HCT116 (cell line): ENCODE measurements around the gene MRLN. TPM values are rescaled to one million over a fixed set of nuclear protein-coding genes. Genes with fewer than 3 reads are reported as not detected.

Source experiments
- ATAC-seq: fragments of 200-7000 bp; cut with Tn5 transposase; 2 replicates; pipeline ENCODE4 v1.9.1; 2020; ENCODE audit warnings: mild to moderate bottlenecking, moderate library complexity
- BruUV-seq: library from RNA; stranded (reverse); fragments of 400-500 nt; replicated peaks from 2 replicates; lab custom pipeline; 2021; lab: Mats Ljungman, UMichigan
- CTCF ChIA-PET: fragments of 300-600 bp; sonication (Branson Sonifier 250); formaldehyde crosslinking; loops from one replicate; lab custom pipeline; 2021; ENCODE audit warnings: antibody characterized with exemption; lab: Charles Lee
- POLR2A ChIA-PET: fragments of 300-600, 350-600 bp; sonication (Branson Sonifier 250); formaldehyde crosslinking; loops from one replicate; lab custom pipeline; 2021; ENCODE audit warnings: antibody characterized with exemption; lab: Charles Lee
- RAD21 ChIA-PET, 2 experiments: fragments of 300-600 bp; sonication (Branson Sonifier 250); formaldehyde crosslinking; loops; one replicate each; lab custom pipeline; 2023; ENCODE audit warnings: low total read pairs in 2 of 2; ENCODE audit not compliant: uncharacterized antibody in 2 of 2, unreplicated experiment in 2 of 2, low non-redundant PET in 1 of 2; lab: Charles Lee
- DNase-seq: peaks from one replicate; pipeline ENCODE4 v3.0.0-alpha.2; 2010; ENCODE audit warnings: low read depth, low spot score
- H2AFZ ChIP-seq: fragments of 200-600 bp; shearing (Covaris generic), sonication (generic); 2 replicates; pipeline ENCODE4 v1.6.1; 2017; ENCODE audit warnings: low read depth, mixed run types, mixed read lengths, antibody characterized with exemption, low read length; ENCODE audit not compliant: poor library complexity, severe bottlenecking
- H3K27ac ChIP-seq: 2 replicates; pipeline ENCODE4 v1.5.1; 2012; ENCODE audit warnings: low read depth, low read length
- H3K27me3 ChIP-seq: fragments of 200-600 bp; sonication (generic); 2 replicates; pipeline ENCODE4 v1.6.1; 2016; ENCODE audit warnings: mixed run types, low read length, mixed read lengths; ENCODE audit not compliant: insufficient read depth
- H3K36me3 ChIP-seq, 2 experiments: fragments of 200-500 bp in 1 of 2; fragments of 200-600 bp in 1 of 2; sonication (Bioruptor generic) in 1 of 2; sonication (generic) in 1 of 2; 2 replicates each; pipeline versions ENCODE4 v1.5.1 to v1.6.1; 2014 to 2016; ENCODE audit warnings: low read length in 2 of 2, inconsistent platforms in 1 of 2, mixed read lengths in 1 of 2, mixed run types in 1 of 2; ENCODE audit not compliant: insufficient read depth in 2 of 2, control insufficient read depth in 1 of 2
- H3K4me1 ChIP-seq, 2 experiments: fragments of 200-600 bp in 1 of 2; sonication (generic) in 1 of 2; 2 replicates each; pipeline versions ENCODE4 v1.5.1 to v1.6.1; 2012 to 2017; ENCODE audit warnings: low read length in 2 of 2, inconsistent platforms in 1 of 2, mild to moderate bottlenecking in 1 of 2, mixed read lengths in 1 of 2, mixed run types in 1 of 2, moderate library complexity in 1 of 2; ENCODE audit not compliant: insufficient read depth in 2 of 2, control insufficient read depth in 1 of 2
- H3K4me2 ChIP-seq: fragments of 200-600 bp; sonication (generic); 2 replicates; pipeline ENCODE4 v1.6.1; 2017; ENCODE audit warnings: mixed run types, low read length, mixed read lengths
- H3K4me3 ChIP-seq, 2 experiments: fragments of 200-600 bp in 1 of 2; sonication (generic) in 1 of 2; replicated peaks in 1 of 2; 2 replicates each; pipeline ENCODE4 v1.5.1; 2011 to 2016; ENCODE audit warnings: low read length in 2 of 2, control low read depth in 1 of 2, low read depth in 1 of 2, mild to moderate bottlenecking in 1 of 2, mixed read lengths in 1 of 2, mixed run types in 1 of 2
- H3K79me2 ChIP-seq: fragments of 200-600 bp; sonication (generic); 2 replicates; pipeline ENCODE4 v1.6.1; 2017; ENCODE audit warnings: mild to moderate bottlenecking, mixed run types, low read length, moderate library complexity, mixed read lengths; ENCODE audit not compliant: insufficient read depth
- H3K9ac ChIP-seq: fragments of 200-600 bp; sonication (generic); 2 replicates; pipeline ENCODE4 v1.6.1; 2016; ENCODE audit warnings: low read length, mixed read lengths
- H3K9me2 ChIP-seq: fragments of 200-600 bp; sonication (generic), shearing (Covaris generic); 2 replicates; pipeline ENCODE4 v1.6.1; 2017; ENCODE audit warnings: mixed run types, mild to moderate bottlenecking, moderate library complexity; ENCODE audit not compliant: insufficient read depth
- H3K9me3 ChIP-seq, 2 experiments: fragments of 200-500 bp in 1 of 2; fragments of 200-600 bp in 1 of 2; sonication (Bioruptor generic) in 1 of 2; sonication (generic) in 1 of 2; 2 replicates each; pipeline ENCODE4 v1.6.1; 2014 to 2017; ENCODE audit warnings: low read length in 2 of 2, mixed read lengths in 2 of 2, inconsistent platforms in 1 of 2, low read depth in 1 of 2, mild to moderate bottlenecking in 1 of 2, mixed run types in 1 of 2, moderate library complexity in 1 of 2; ENCODE audit not compliant: control insufficient read depth in 1 of 2, insufficient read depth in 1 of 2
- H4K20me1 ChIP-seq: fragments of 200-600 bp; sonication (generic), shearing (Covaris generic); 2 replicates; pipeline ENCODE4 v1.6.1; 2017; ENCODE audit warnings: mixed run types, mild to moderate bottlenecking, moderate library complexity; ENCODE audit not compliant: insufficient read depth
- ATF3 ChIP-seq: IDR thresholded peaks from 2 replicates; pipeline ENCODE4 v1.6.1; 2012
- CBX3 ChIP-seq: IDR thresholded peaks from 2 replicates; pipeline ENCODE4 v1.6.1; 2012; ENCODE audit warnings: low read depth
- CEBPB ChIP-seq: IDR thresholded peaks from 2 replicates; pipeline ENCODE4 v1.6.1; 2012; ENCODE audit warnings: low read depth
- CTCF ChIP-seq, 3 experiments: fragments of 200-600 bp in 1 of 3; sonication (generic) in 1 of 3; IDR thresholded peaks in 2 of 3; conservative IDR thresholded peaks in 1 of 3; 2 replicates each; pipeline ENCODE4 v1.5.1; 2012 to 2017; ENCODE audit warnings: low read depth in 2 of 3, low read length in 2 of 3, antibody characterized with exemption in 1 of 3, borderline replicate concordance in 1 of 3, control low read depth in 1 of 3, mild to moderate bottlenecking in 1 of 3, mixed read lengths in 1 of 3, mixed run types in 1 of 3, moderate library complexity in 1 of 3; ENCODE audit not compliant: insufficient read depth in 1 of 3
- ELF1 ChIP-seq: IDR thresholded peaks from 2 replicates; pipeline ENCODE4 v1.6.1; 2012; ENCODE audit warnings: low read depth, borderline replicate concordance
- EZH2 ChIP-seq: fragments of 200-600 bp; sonication (generic); IDR thresholded peaks from 2 replicates; pipeline ENCODE4 v1.6.1; 2017; ENCODE audit warnings: antibody characterized with exemption, mixed run types
- FOSL1 ChIP-seq: IDR thresholded peaks from 2 replicates; pipeline ENCODE4 v1.6.1; 2012; ENCODE audit warnings: low read depth
- JUND ChIP-seq: IDR thresholded peaks from 2 replicates; pipeline ENCODE4 v1.6.1; 2012
- MAX ChIP-seq: IDR thresholded peaks from 2 replicates; pipeline ENCODE4 v1.6.1; 2012
- POLR2A ChIP-seq: IDR thresholded peaks from 2 replicates; pipeline ENCODE4 v1.7.0; 2011; ENCODE audit warnings: borderline replicate concordance; ENCODE audit not compliant: insufficient read depth, insufficient read length; ENCODE audit errors: extremely low read depth
- POLR2AphosphoS5 ChIP-seq: IDR thresholded peaks from 2 replicates; pipeline ENCODE4 v1.6.1; 2011; ENCODE audit warnings: mild to moderate bottlenecking, low read depth, low read length, moderate library complexity
- SIN3A ChIP-seq: IDR thresholded peaks from 2 replicates; pipeline ENCODE4 v1.6.1; 2012; ENCODE audit warnings: low read depth
- SP1 ChIP-seq: IDR thresholded peaks from 2 replicates; pipeline ENCODE4 v1.6.1; 2012; ENCODE audit warnings: low read depth
- SRF ChIP-seq: IDR thresholded peaks from 2 replicates; pipeline ENCODE4 v1.6.1; 2012; ENCODE audit warnings: low read depth
- TCF7L2 ChIP-seq: IDR thresholded peaks from 2 replicates; pipeline ENCODE4 v1.7.0; 2011; ENCODE audit warnings: borderline replicate concordance, inconsistent platforms; ENCODE audit not compliant: insufficient read depth, insufficient read length; ENCODE audit errors: extremely low read depth
- YY1 ChIP-seq: IDR thresholded peaks from 2 replicates; pipeline ENCODE4 v1.6.1; 2011; ENCODE audit warnings: low read length, low read depth, moderate library complexity, mild to moderate bottlenecking; ENCODE audit not compliant: insufficient replicate concordance; ENCODE audit errors: extremely low read depth
- ZFX ChIP-seq: fragments of 450-650 bp; IDR thresholded peaks from 2 replicates; pipeline ENCODE4 v1.6.1; 2017
- ZNF274 ChIP-seq: fragments of 200-500 bp; sonication (Bioruptor generic); IDR thresholded peaks from 2 replicates; pipeline ENCODE4 v1.6.1; 2014; ENCODE audit warnings: mild to moderate bottlenecking, low read depth, low read length, inconsistent platforms
- intact Hi-C: fragments of 100-400 bp; cut with micrococcal nuclease; formaldehyde crosslinking; loops from 2 replicates; pipeline ENCODE4 v1.10.0; 2022
- total RNA-seq: library from RNA; stranded (reverse); gene quantifications from one replicate; pipeline ENCODE4 v1.2.1, GENCODE V29; 2021; ENCODE audit not compliant: unreplicated experiment
- TF ChIP-seq, protein P1 (sequence below): IDR thresholded peaks from 2 replicates; pipeline ENCODE4 v1.6.1; 2012; ENCODE audit warnings: low read depth
- TF ChIP-seq, protein P2 (sequence below): IDR thresholded peaks from 2 replicates; pipeline ENCODE4 v1.6.1; 2011; ENCODE audit warnings: mild to moderate bottlenecking, low read length, moderate library complexity; ENCODE audit not compliant: insufficient replicate concordance; ENCODE audit errors: extremely low read depth

The MRLN gene
- total RNA-seq, 1 experiment from 2014 or later, result not detected

DNA sequence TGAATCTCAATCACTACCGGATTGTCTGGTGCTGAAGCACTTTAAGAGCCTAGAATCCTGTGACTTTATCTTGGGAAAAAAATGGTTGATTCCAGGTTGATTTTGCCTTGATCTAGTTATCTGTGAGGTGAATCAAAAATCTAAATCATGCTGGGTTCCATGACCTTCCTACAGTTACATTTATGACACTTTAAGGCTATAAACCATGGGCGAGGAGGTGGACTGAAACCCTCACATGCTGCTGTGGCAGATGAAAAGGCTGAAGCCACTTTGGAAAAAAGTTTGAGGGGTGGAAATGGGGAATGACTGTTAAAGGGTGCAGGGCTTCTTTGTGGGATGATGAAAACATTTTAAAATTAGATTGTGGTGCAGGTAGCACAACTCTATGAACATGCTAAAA lies 61.1 kb downstream of the MRLN start:
- no peak for DNase-seq
- intact Hi-C loops, result no loop called here
- ChIA-PET POLR2A (no interaction called here), CTCF (no interaction called here), RAD21 (no interaction called here)
- H3K9ac ChIP-seq, result no peak overlapping the region
- H2AFZ ChIP-seq, result no peak overlapping the region
- H3K9me2 ChIP-seq, result no peaks in the 10 kb centered on the region
- no peaks in the 10 kb centered on the region for H3K9me3 ChIP-seq
- H4K20me1 ChIP-seq, result no peaks in the 10 kb centered on the region
- no peaks in the 10 kb centered on the region for H3K79me2 ChIP-seq
- H3K4me3 ChIP-seq, result no peak overlapping the region
- no peaks in the 10 kb centered on the region for H3K27me3 ChIP-seq
- no peak overlapping the region for H3K27ac ChIP-seq
- no TSS peak for BruUV-seq
- H3K4me1 ChIP-seq, result 0 out of 4 replicates have a peak, but pooled peaks cover 0 to 5% of the 10 kb centered on the region in 2 experiments
- TF ChIP-seq CEBPB, result no peak
- no peak for TF ChIP-seq JUND
- TF ChIP-seq, protein P1, sequence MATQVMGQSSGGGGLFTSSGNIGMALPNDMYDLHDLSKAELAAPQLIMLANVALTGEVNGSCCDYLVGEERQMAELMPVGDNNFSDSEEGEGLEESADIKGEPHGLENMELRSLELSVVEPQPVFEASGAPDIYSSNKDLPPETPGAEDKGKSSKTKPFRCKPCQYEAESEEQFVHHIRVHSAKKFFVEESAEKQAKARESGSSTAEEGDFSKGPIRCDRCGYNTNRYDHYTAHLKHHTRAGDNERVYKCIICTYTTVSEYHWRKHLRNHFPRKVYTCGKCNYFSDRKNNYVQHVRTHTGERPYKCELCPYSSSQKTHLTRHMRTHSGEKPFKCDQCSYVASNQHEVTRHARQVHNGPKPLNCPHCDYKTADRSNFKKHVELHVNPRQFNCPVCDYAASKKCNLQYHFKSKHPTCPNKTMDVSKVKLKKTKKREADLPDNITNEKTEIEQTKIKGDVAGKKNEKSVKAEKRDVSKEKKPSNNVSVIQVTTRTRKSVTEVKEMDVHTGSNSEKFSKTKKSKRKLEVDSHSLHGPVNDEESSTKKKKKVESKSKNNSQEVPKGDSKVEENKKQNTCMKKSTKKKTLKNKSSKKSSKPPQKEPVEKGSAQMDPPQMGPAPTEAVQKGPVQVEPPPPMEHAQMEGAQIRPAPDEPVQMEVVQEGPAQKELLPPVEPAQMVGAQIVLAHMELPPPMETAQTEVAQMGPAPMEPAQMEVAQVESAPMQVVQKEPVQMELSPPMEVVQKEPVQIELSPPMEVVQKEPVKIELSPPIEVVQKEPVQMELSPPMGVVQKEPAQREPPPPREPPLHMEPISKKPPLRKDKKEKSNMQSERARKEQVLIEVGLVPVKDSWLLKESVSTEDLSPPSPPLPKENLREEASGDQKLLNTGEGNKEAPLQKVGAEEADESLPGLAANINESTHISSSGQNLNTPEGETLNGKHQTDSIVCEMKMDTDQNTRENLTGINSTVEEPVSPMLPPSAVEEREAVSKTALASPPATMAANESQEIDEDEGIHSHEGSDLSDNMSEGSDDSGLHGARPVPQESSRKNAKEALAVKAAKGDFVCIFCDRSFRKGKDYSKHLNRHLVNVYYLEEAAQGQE, result no peak
- no peak for TF ChIP-seq MAX
- no peak for TF ChIP-seq CTCF (IDR thresholded peaks at IDR 0.05 in 2 of 3, conservative IDR thresholded peaks at IDR 0.05 in 1 of 3; ENCODE audit: borderline replicate concordance in 1 of 3, insufficient read depth in 1 of 3, low read depth in 2 of 3, low read length in 2 of 3)
- TF ChIP-seq ZNF274, result no peak
- no peak for TF ChIP-seq ZFX
- no peak for TF ChIP-seq SRF
- no peak for TF ChIP-seq POLR2AphosphoS5
- TF ChIP-seq, protein P2, sequence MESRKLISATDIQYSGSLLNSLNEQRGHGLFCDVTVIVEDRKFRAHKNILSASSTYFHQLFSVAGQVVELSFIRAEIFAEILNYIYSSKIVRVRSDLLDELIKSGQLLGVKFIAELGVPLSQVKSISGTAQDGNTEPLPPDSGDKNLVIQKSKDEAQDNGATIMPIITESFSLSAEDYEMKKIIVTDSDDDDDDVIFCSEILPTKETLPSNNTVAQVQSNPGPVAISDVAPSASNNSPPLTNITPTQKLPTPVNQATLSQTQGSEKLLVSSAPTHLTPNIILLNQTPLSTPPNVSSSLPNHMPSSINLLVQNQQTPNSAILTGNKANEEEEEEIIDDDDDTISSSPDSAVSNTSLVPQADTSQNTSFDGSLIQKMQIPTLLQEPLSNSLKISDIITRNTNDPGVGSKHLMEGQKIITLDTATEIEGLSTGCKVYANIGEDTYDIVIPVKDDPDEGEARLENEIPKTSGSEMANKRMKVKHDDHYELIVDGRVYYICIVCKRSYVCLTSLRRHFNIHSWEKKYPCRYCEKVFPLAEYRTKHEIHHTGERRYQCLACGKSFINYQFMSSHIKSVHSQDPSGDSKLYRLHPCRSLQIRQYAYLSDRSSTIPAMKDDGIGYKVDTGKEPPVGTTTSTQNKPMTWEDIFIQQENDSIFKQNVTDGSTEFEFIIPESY, result no peak
- no peak for TF ChIP-seq YY1
- no peak for TF ChIP-seq TCF7L2
- no peak for TF ChIP-seq ELF1
- no peak for TF ChIP-seq CBX3
- no peak for TF ChIP-seq FOSL1
- no peak for TF ChIP-seq EZH2
- no peak for TF ChIP-seq SP1
- TF ChIP-seq ATF3, result no peak
- TF ChIP-seq POLR2A, result no peak
- no peak for TF ChIP-seq SIN3A
- no peaks in the 10 kb centered on the region for H3K36me3 ChIP-seq
- no peak for ATAC-seq
- H3K4me2 ChIP-seq, result no peak overlapping the region
